ENCODE data around the gene FOXO6.
A peak's percentile ranks its signal among the peaks of the same experiment; 100 is the strongest.

The FOXO6 gene

DNA sequence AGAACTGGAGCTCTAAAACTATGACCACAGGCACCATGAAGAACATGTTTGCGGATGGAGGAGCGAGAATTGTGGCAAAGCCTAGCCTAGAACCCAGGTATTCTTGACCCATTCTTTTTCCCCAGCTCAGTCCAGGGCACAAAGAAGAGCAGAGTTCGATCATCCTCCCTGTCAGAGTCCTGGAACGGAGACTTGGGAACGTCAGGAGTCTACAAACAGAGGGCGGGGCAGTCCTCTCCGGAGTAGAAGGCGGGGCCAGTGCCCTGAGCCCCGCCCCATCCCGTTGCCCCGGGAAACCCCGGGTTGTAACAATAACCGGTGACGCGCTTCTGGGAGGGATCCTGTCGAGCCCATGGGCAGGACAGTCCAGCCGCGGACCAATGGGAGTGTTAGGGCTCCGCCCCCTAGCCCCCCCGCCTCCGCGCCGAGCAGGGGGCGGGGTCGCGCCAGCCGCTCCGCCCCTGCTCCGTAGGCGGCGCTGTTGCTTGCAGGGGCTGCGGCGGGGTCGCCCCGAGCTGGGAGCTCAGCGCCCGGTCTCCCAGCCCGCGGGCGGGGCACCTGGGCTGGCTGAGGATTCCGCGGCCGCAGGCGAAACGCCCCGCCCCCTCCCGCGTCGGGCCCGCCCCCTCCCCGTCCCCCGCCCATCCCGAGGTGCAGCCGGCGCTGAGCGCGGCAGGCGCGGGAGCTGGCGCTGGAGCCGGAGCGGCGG is at the start of gene FOXO6:
Gene FOXO6 (plus strand): TSS at position 649 of the 709 bp plus-strand sequence.
- DNase-seq, result peak; percentile 99

DNA sequence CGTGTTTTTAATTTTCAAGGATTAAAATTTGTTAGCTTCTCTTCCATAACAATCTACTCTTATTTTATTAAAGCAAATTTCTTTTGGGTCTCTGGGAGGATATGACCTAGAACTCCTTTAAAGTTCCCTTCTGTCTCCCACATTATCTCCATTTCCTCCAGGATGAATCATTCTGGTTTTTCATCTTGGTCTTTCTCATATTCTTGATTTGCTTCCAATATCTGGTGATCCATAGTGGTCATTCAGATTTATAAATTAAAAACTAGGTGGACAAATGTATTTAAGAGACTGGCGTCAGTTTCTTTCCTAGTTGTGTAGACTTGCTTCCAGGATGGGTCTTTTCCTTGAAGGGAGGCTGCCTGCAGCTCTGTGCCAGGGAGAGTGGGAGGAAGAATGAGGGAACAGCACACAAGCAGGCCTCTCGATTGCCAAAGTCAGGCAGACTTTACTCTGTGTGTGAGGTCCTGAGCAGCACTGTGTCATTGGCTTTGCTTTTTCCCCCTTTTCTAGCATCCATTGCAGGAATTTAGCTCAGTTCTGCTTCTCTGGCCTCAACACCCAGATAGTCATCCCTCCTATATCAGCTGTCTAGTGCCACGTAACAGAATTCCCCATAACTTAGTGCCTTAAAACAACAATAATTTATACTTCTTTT is 48.1 kb upstream of the FOXO6 start:
- DNase-seq, result no peak

DNA sequence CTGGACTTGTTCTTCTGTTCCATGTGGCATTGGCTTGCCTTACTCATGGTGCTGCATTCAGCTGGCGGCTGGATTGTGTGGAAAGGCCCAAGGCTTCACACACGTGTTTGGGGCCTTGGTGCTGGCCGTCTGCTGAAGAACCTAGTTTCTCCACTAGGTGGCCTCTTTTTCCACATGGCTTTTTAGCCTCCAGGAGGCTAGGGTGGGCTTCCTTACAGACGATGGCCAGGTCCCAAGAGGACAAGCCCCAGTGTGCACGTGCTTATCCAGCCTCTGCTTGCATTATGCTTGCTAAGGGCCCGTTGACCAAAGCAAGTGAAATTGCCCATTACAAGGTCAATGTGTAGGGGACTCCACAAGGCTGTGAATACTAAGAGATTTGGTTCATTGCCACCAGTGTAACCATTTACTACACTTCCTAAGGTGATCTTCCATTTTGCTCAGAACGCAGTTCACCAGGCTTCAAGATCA is 47.5 kb upstream of the FOXO6 start:
- peak; percentile 18 to 28 for DNase-seq

DNA sequence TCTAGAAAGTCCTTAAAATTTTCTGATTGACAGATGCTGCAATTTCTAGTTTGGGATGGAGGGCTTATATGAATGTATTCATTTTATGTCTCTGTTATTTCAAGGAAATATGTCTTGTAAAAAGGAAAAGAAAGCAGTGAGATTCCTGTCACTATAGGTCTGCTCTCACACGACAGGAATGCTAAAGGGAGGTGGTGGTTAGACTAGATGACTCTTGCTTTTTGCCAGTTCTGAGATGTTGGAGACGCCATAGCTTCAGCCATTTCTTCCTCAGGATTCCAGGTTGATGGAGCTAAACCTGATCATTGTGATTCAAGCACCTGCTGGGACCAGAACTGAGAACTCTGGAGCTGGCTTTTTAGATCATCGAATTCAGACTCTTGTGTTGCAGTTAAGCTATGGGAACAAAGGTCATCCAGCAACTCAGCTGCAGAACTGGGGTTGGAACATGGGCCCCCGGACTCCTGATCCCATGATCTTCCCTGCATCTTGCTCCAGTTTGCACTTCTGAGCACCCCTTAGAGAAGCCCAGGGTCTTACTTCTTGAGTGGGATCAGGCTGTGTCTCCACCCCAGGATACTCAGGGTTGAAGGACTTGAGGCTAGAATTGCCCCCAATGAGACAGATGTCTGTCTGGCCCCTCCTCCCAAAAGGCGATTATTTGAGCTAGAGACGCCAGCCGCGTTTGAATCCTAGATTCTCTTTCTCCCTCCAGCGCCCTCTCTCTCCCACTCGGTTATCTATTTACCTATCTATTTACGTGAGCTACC is 46.7 kb upstream of the FOXO6 start:
- no peak for DNase-seq

DNA sequence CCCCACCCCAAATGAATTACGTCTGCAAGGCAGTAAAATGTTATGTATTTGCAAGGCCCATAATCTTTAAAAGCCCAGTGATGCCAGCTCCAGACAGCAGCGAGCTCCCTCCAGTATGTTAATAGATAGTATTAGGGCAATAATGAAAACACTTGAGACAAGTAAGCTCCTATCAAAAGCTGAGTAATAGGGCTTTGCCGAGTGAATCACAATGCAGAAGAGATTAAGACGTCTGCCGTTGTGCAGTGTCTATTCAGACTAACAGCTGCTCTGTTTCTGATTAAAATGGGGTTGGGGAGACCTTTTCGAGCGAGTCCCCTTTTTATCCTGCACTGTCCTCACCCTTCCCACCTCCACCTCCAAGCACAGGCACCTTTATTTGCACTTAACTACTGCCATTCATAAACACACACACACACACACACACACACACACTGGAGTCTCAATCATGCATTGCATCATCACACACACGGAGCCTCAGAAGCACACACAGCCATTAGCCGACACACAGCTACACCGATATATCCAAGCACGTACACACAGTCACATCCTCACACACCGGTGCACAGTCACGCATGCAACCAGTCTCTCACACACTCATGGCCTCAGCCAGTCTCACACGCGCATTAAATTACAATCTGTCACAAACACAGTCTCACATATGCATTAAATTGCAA is 46.0 kb upstream of the FOXO6 start:
- DNase-seq, result no peak

DNA sequence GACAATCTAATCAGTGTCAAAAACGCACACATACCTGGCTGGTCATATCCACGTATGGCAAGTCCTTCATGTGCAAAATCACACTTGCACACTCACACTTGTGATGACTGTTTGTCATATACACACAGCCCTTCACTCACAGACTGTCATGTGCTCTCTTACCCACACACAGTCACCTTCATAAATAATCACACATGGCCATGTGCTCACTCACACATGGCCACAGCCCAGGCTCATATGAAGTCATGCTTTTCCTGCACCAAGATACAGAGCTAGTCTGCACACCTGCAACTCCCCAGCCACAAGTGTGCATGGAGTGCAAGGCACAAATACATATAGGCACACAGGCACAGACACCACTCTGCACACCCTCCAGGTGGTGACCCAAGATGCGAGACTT is 45.4 kb upstream of the FOXO6 start:
- DNase-seq, result no peak

DNA sequence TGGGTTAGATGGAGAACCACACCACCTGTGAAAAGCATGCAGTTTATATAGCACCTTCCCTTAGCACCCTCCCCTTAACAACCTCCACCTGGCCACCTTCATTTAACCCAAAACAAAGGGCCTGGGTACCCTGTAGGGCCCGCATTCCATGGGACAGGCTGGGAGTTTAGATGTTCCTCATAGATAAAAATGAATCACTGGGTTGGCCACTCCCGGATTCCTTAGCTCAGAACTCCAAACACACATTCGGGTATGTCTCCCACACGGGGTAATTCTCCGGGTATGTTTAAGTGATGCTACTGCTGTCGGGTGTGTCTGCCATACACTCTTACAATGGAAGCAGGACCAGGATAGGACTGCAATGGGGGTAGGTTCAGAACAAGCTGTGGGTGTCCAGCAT is 43.9 kb upstream of the FOXO6 start:
- DNase-seq, result no peak

DNA sequence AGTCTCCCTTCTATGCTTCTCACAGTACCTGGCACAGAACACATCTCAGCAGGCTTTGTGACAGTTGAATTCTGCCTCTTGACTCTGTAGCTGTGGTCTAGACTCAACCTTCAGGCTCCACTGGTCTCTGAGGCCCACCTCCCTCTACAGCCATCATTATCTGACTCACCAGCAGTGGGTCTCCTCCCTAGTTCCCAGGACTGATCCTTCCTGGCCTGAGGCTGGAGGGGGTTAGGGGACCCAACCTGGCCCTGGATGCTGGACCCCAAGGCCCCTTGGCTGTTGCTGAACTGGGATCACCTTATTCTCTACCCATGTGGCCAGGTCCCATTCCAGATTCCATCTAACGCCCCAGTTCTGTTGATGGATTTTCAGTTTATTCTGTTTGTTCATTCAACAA is 43.1 kb upstream of the FOXO6 start:
- DNase-seq, result no peak

DNA sequence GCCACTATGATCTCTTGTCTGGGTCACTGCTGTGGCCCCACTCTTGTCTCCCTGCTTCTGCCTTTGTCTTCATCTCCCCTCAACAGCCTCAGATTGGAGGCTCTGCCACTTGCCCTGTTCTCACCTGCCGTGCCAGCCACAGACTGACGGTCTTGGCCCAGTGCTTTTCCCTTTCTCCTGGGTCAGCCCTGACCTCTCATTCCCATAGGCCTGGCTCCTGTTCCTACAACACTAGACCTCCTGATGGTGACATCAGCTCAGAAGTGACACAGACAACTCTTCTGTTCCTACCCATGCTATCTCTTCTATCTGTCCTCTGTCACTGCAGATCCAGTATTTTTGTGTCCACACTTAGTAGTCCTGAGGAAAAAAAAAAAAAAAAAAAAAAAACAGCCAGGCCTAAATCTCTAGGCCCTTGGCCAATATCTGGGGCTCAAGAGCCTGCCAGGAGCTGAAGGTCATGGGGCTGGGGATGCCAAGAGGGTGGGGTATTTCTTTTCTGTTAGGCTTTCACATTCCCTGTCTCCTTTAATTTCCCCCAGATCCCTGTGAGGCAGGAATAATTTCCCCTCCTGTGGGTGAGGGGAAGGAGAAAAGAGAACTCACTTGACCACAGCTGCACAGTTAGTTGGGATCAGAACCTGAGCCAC is 42.0 kb upstream of the FOXO6 start:
- no peak for DNase-seq

DNA sequence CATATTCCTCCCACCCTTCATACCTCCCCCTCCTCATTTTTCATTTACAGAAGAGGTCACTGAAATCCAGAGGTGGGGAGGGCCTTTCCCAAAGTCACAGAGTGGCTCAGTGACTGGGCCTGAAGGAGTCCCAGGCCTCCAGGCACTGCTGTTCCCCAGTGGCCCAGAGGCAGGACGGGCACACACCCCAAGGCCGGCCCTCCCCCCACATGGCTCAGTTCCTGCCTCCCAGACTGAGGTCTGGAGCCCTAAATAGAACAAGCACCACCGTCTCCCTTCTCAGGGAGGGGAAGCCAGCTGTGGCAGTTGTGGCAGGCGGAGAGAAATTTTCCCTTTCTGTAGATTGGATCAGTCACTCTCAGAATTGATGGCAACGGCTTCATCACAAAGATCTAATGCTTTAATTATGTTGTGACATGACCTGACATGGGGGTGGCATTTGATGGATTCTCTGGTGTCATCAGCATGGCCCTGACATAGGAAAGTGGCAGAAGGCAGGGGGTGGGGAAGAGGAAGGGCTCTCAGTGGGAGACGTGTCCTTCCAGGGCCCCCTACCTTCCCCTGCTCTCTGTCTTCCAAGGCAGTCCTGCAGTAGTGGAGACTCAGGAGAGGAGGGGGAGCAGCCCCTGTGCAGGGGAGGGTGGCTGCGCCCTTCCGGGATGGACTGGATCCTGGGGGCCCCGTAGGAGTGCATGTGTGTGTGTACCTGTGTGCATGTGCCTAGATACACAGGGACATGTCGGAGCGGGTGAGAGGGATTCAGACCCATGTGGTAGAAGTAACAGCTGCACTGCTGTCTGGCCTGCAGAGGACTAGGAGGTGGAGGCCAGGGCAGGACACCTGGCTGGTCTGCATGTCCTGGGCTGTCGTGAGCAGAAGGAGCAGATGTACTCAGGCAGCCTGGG is 41.2 kb upstream of the FOXO6 start:
- DNase-seq, result no peak

DNA sequence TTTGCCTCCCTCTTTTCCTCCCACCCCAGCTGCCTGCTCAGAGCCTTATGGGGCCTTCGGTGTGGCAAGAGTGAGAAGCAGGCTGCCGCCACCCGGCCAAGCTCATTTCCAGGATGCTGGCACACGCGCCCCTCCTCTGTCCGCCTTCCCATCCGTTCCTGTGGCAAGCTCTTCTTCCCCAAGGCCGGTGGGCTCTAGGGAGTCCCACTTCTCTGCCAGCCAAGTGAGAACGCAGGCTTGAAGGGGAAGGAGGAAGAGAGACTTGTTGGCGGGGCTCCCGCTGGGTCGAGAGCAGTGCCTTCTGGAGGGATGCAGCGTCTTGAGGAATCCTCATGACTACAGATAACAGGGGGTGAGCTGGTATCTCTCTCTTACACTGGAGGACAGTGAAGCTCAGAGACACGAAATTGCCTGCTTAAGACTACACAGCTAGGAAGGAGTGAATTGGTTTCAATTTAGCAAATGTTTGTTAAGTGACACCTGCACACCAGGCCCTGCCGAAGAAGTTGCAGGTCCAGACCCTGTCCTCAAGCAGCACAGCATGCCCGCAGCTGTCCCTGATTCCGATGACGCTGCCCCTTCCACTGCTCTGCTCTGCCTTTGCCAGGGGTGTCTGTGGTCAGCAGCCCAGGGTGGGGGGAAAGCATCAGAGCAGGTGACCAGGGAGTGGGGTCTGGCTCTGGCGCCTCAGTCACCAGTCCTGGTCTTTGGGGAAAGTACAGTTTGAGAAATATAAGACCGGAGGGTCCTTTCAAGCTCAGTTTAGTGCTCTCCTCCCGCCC is 40.1 kb upstream of the FOXO6 start:
- DNase-seq, result no peak

DNA sequence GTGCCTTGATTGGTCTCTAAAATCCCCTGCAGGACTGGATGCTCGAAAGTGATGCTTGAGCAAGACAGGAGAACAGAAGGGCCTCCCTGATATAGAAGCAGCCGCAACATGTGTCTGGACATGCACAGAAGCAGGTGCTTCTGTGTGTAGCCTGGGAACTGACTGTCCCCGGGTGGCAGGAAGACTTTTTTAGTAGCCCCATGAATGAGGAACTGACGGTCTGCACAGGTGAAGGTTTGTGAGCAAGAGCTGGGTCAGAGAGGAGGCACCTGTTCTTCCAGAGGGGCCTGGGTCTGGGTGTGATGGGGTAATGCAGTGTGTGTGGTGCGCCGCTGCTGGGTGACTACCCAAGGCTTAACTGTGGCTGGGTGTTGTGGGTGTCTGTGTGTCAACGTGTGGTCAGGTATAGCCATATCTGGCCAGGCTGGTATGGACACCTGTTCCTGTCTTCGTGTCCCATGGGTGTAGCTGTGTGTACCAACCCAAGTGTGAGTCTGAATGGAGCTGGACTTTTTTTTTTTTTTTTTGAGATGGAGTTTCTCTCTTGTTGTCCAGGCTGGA is 39.1 kb upstream of the FOXO6 start:
- no peak for DNase-seq

DNA sequence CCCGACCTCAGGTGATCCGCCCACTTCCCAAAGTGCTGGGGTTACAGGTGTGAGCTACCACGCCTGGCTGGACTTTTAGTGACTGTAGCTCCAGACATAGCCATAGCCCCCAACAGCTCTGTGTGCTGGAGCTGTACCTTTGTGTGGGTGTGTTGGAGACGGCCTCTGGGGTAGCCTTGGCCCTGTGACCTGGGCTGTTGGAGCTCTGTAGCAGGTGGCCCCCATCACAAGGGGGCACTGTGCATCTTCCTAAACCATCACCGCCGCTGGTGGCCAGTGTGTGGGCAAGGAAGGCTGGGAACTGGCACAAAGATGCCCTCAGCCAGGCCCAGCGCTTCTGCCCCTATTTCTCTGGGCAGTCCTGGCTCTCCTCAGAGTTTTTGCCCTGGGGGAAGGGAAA is 38.4 kb upstream of the FOXO6 start:
- peak; percentile 35 to 48 for DNase-seq

DNA sequence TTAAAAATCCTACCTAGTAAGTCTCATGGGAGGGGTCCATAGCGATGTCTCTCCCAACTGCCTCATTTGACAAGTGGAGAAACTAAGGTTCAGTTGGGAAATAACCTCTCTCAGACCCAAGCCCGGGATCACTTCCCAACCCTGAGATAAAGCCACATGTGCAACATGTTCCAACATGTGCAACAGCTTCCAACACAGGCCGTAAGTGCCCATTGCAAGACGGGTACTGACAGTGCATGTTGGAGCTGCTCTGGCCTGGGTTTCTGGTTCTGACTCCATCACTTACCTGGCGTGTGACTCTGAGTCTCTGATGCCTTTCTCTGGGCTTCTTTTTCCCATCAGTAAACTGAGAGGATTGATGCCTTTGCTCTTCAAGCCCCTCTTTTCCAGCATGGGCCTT is 38.0 kb upstream of the FOXO6 start:
- no peak for DNase-seq

DNA sequence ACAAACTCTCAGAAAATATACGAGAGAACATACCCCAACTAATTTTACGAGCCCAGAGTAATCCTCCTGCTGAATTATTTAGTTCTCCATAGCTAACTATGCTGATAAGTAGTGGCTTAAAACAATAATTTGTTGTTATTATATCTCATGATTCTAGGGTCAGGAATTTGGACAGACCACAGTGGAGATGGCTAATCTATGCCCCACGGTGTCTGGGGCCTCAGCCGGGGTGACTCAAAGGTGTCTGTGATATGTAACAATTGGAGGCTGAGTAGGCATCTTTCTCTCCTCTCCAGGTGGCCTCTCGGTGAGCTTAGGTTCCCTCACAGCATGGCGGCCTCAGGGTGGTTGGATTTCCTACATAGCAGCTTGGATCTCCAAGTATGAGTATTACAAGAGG is 35.4 kb upstream of the FOXO6 start:
- DNase-seq, result no peak

DNA sequence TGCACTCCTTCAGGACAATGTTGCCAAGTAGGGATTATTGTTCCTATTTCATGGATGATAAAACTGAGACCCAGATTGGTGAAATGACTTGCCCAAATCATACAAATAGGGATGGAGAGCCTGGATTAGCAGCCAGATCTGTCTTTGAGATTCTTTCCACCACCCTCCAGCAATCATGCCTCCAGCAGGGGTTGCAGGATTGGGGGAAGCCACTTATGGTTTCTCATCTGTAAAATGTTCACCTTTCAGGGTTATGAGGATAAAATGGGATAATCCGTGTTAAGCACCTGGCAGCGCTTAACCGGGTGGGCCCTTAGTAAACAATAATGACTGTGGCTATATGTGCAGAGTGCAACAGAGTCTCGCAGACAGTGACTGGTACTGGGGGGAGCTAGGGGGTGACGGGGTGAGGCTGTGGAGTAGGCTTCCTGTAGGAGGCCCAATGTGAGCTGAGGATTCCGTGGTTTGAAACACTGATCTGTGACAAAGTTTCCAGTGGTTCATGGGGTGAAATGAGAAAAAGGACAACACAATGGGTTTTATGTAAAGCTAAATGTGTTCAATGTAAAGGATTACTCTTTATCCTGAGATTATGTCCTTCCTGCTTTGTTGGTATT is 33.7 kb upstream of the FOXO6 start:
- DNase-seq, result no peak

DNA sequence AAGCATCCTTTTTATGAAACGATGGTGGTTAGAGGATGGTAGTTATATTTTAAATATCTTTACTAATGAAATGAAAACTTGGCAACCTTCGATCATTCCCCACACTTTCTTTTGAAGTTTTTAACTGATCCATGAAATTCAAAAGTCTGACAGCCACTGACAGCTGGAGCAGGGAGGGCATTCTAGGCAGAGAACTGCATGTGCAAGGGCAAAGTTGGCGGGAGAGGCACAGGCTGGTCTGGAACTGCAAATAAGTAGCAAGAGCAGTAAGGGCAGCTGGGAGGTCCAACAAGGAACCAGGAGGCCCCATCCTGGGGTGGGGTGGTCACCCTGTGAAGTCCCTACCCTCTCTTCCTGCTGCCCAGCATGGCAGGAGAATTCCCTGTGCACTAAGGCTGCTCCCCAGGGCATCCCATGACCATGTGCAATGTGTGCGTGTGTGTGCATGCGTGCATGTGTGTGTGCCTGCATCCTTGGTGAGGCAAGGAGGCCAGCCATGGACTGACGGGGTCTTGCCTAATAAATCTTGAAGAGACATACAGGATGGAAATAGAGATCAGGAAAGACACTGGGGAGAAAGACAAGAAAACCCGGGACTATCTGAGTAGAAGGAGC is 33.1 kb upstream of the FOXO6 start:
- DNase-seq, result no peak

DNA sequence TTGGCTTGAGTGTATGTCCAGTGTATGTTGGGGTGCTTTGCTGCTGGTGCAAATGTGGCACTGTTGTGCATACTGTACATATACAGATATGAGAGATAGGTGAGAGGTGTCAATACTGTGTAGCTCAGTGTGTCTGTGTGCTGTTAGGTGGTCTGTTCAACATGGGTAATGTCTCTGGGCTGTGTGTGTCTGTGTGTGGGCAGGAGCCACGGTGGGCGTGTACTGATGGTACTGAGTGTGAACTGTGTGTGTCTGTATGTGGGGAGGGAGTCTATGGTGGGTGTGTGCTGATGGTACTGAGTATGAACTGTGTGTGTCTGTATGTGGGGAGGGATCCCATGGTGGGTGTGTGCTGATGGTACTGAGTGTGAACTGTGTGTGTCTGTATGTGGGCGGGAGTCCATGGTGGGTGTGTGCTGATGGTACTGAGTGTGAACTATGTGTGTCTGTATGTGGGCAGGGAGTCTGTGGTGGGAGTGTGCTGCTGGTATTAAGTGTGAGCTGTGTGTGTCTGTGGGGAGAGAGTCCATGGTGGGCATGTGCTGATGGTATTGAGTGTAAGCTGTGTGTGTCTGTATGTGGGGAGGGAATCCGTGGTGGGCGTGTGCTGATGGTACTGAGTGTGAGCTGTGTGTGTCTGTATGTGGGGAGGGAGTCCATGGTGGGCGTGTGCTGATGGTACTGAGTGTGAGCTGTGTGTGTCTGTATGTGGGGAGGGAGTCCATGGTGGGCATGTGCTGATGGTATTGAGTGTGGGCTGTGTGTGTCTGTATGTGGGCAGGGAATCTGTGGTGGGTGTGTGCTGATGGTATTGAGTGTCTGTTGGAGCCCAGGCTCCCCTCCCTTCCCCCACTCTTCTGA is 32.2 kb upstream of the FOXO6 start:
- no peak for DNase-seq
